SJCRH30 (cell line): ENCODE data around the gene NELL2. TPM values are rescaled to one million over a fixed set of nuclear protein-coding genes. Genes with fewer than 3 reads are reported as not detected.

ENCODE experiments used
- DNase-seq, 2 experiments: peaks; one replicate each; pipeline ENCODE4 v3.0.0-alpha.2; 2015 to 2020
- H3K27ac ChIP-seq: fragments of 250-450 bp; sonication (Bioruptor Pico); 2 replicates; pipeline ENCODE4 v1.5.1; 2020; ENCODE audit warnings: mild to moderate bottlenecking, moderate library complexity
- H3K27me3 ChIP-seq: fragments of 250-450 bp; sonication (Bioruptor Pico); 2 replicates; pipeline ENCODE4 v1.5.1; 2020; ENCODE audit warnings: mild to moderate bottlenecking, moderate library complexity
- H3K36me3 ChIP-seq: fragments of 250-450 bp; sonication (Bioruptor Pico); 2 replicates; pipeline ENCODE4 v1.5.1; 2020; ENCODE audit warnings: mild to moderate bottlenecking, moderate library complexity
- H3K4me1 ChIP-seq: fragments of 250-450 bp; sonication (Bioruptor Pico); 2 replicates; pipeline ENCODE4 v1.5.1; 2020; ENCODE audit warnings: mild to moderate bottlenecking, moderate library complexity
- H3K4me3 ChIP-seq: fragments of 250-450 bp; sonication (Bioruptor Pico); 2 replicates; pipeline ENCODE4 v1.5.1; 2020; ENCODE audit warnings: mild to moderate bottlenecking, moderate library complexity
- H3K9me3 ChIP-seq: fragments of 250-450 bp; sonication (Bioruptor Pico); replicated peaks from 2 replicates; pipeline ENCODE4 v1.5.1; 2020; ENCODE audit warnings: mild to moderate bottlenecking, moderate library complexity
- total RNA-seq: library from RNA; depleted of rRNA; stranded (reverse); fragments of >200 nt; shearing (Covaris generic); gene quantifications from 2 replicates; pipeline ENCODE4 v1.2.3, GENCODE V29; 2014; rRNA removed

The NELL2 gene
- total RNA-seq, 1 experiment from 2014 or later, result 2.7 TPM

- Histone ChIP-seq H3K4me1 (no peaks in the 10 kb centered on the region), H3K9me3 (no peaks in the 10 kb centered on the region), H3K4me3 (no peak overlapping the region), H3K27me3 (peaks cover 11% of the 10 kb centered on the region; the same call in 1 of the 2 replicates), H3K27ac (no peak overlapping the region), H3K36me3 (no peaks in the 10 kb centered on the region)
- DNase-seq, result no peak
Observed at GRCh38 chr12:44462729-44463128, 413.4 kb downstream of the NELL2 start.

DNA sequence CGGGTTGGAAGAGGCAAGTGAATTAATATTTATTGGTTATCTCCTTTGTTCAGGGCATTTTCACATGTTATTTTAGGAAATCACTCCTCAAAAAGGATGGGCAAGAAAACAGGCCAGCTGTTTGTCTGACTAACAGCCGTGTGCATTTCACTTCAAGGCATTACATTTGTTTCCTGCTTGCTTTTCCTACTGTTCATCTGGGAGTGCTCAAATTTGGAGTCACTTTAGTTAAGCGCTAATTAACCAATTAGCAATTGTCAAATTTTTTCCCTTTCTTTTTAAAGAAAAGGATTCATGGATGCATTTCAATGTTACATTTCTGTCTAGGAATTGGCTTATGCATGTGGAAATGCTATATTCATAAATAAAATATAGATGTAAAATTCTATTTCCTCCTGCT is 415.9 kb downstream of the NELL2 start:
- no peaks in the 10 kb centered on the region for H3K9me3 ChIP-seq
- H3K4me3 ChIP-seq, result no peak overlapping the region
- no peak for DNase-seq
- H3K27me3 ChIP-seq, result peaks cover 18% of the 10 kb centered on the region
- no peaks in the 10 kb centered on the region for H3K4me1 ChIP-seq
- no peaks in the 10 kb centered on the region for H3K36me3 ChIP-seq
- no peak overlapping the region for H3K27ac ChIP-seq

GRCh38 chr12:44459569-44459968 is 416.5 kb downstream of the NELL2 start:
- no peaks in the 10 kb centered on the region for H3K4me1 ChIP-seq
- H3K27ac ChIP-seq, result no peak overlapping the region
- no peak overlapping the region for H3K4me3 ChIP-seq
- no peaks in the 10 kb centered on the region for H3K9me3 ChIP-seq
- DNase-seq, result no peak
- no peaks in the 10 kb centered on the region for H3K36me3 ChIP-seq
- H3K27me3 ChIP-seq, result peaks cover 18% of the 10 kb centered on the region

Other genes starting within 250 kb of the NELL2 start
- gene DBX2, start 174.8 kb upstream of the NELL2 start, total RNA-seq, result not detected in 2 replicates